Sigmoid colon (tissue), 3 donors: ENCODE measurements around the gene CKS2.

ENCODE experiments used
- POLR2A ChIP-seq, 2 donors: fragments of 450-650 bp; IDR thresholded peaks; one replicate each; pipeline ENCODE4 v1.6.1; 2016; ENCODE audit warnings: antibody characterized with exemption in 2 of 2, mild to moderate bottlenecking in 2 of 2, moderate library complexity in 2 of 2
- TF ChIP-seq, protein P1 (sequence below), 4 experiments: fragments of 450-650 bp in 3 of 4; fragments of 200-600 bp in 1 of 4; IDR thresholded peaks; one replicate each; pipeline ENCODE4 v1.5.1; 2016 to 2019; ENCODE audit warnings: antibody characterized with exemption in 4 of 4, mild to moderate bottlenecking in 3 of 4, moderate library complexity in 2 of 4

DNA sequence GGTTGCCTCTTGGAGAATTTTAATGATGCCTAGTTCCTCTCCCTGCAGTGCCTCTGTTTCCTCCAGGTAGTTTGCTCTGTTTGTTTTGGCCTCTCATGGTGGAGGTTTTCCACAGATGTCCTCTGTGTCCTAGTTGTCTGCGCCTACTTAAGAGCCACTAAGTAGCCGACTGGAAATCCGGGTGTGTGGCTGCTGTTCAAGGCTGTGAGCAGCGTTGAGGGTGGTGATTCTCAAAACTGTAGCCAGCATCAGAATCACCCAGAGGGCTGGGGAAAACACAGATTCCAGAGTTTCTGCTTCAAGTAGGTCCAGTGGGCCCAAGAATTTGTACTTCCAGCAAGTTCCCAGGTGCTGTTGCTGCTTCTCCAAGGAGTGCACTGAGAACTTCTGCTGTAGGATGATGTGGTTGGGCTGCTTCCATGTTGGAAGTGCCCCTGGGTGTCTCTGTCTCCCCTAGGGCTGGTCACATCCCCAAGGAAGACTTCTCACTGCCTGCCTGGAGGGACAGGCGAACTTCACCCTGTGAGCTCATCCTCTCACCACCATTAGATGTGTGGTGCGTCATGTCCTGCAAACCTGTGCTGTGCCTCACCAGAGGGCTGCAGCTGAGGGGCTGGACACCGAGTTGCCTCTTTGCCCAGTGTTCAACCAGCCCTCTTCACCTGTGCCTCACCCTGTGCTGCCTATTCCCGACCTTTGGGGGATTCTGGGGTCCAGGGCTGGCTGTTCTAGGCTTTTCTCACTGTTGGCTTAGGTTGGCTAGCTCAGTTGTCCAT lies 42.1 kb downstream of the CKS2 start:
- no peak for TF ChIP-seq POLR2A (IDR thresholded peaks at IDR 0.05)
- TF ChIP-seq, protein P1, sequence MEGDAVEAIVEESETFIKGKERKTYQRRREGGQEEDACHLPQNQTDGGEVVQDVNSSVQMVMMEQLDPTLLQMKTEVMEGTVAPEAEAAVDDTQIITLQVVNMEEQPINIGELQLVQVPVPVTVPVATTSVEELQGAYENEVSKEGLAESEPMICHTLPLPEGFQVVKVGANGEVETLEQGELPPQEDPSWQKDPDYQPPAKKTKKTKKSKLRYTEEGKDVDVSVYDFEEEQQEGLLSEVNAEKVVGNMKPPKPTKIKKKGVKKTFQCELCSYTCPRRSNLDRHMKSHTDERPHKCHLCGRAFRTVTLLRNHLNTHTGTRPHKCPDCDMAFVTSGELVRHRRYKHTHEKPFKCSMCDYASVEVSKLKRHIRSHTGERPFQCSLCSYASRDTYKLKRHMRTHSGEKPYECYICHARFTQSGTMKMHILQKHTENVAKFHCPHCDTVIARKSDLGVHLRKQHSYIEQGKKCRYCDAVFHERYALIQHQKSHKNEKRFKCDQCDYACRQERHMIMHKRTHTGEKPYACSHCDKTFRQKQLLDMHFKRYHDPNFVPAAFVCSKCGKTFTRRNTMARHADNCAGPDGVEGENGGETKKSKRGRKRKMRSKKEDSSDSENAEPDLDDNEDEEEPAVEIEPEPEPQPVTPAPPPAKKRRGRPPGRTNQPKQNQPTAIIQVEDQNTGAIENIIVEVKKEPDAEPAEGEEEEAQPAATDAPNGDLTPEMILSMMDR (IDR thresholded peaks at IDR 0.05): no peak
